HEK293T (cell line): ENCODE results near the gene BMP7.

Experiments
- BHLHE40 ChIP-seq: fragments of 450-650 bp; IDR thresholded peaks from 2 replicates; pipeline ENCODE4 v1.6.1; 2016; ENCODE audit warnings: mild to moderate bottlenecking, moderate library complexity, borderline replicate concordance
- PKNOX1 ChIP-seq: fragments of 450-650 bp; IDR thresholded peaks from 2 replicates; pipeline ENCODE4 v1.6.1; 2016

- TF ChIP-seq PKNOX1: no peak
- no peak for TF ChIP-seq BHLHE40
These were observed 47.5 kb upstream of the BMP7 start for GRCh38 chr20:57313951-57314350.
